ENCODE data around the gene MUC4.
"Not testable (repeated sequence)": the region's sequence is repeated elsewhere in the genome, so short reads cannot be mapped to it uniquely, and the experiment has no call there.

Gene MUC4

DNA sequence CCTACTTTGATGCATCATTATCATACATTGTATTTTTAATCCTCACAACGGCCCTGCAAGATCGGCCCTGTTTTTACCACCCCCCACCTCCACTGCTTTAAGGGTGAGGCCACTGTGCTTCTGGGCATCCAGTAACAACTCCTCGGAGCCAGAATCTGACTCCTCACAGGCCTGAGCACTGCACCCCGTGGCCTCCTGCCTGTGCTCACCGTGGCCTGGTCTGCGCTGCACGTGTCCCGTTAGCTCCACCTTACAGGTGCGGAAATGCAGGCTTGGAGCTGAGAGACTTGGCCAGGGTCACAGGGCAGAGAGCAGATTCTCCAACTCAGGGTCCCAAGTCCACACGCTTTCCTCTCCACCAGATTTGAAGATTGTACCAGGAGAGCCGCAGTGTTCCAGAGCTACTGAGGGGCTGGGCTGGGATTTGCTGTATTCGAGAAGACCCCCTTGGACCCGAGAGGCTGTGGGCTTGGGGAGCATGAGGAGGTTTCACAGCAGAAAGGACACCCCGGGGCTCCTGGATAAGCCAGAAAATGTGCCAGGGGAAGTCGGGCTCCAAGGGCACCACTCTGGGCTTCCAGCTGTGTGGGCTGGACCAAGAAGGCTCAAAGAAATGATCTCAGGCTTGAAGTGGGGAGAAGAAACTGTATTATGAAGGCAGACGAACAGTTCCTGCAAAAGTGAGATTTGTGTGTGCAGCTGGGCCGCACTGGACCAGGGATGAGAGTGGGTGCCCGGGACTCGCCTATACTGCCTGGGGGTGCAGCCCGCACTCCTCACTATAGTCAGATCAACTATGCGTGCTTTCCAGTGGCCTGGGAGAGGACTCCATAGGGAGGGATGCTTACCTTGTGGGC, 89.4 kb downstream of the MUC4 start:
- CTCF ChIA-PET; DNase-seq (ENCODE audit: extremely low spot score); POLR2A ChIA-PET: not testable (repeated sequence)

- POLR2A ChIA-PET: interaction anchor here (0.6 kb wide), 1 partner anchor 9 kb away, joined by 3 read pairs; no protein-coding TSS in a partner anchor
- peak; percentile 7 for DNase-seq (ENCODE audit: extremely low spot score)
Observed at GRCh38 chr3:195720831-195721506, 90.8 kb downstream of the MUC4 start, which contains the start of gene MUC20. MUC20 (plus strand) TSS chr3:195720978; CDS start chr3:195721008, 30 bp downstream.

GRCh38 chr3:195719514-195720254, 92.0 kb downstream of the MUC4 start:
- POLR2A ChIA-PET: interaction anchor here (0.7 kb wide), 1 partner anchor 236 kb away, joined by 5 read pairs; no protein-coding TSS in a partner anchor
- CTCF ChIA-PET: interaction anchor here (1.1 to 2.8 kb wide), 4 partner anchors 11 to 131 kb away, joined by 4 to 10 read pairs (median 6); no protein-coding TSS in a partner anchor
- DNase-seq (ENCODE audit: extremely low spot score): not testable (repeated sequence)

More at GRCh38 chr3:195720831-195721506, 90.8 kb downstream of the MUC4 start, which contains the start of gene MUC20:
- CTCF ChIA-PET: interaction anchor here (1.1 to 1.5 kb wide), 2 partner anchors 13 to 130 kb away, joined by 5 to 6 read pairs; no protein-coding TSS in a partner anchor

- TF ChIP-seq, protein P1, sequence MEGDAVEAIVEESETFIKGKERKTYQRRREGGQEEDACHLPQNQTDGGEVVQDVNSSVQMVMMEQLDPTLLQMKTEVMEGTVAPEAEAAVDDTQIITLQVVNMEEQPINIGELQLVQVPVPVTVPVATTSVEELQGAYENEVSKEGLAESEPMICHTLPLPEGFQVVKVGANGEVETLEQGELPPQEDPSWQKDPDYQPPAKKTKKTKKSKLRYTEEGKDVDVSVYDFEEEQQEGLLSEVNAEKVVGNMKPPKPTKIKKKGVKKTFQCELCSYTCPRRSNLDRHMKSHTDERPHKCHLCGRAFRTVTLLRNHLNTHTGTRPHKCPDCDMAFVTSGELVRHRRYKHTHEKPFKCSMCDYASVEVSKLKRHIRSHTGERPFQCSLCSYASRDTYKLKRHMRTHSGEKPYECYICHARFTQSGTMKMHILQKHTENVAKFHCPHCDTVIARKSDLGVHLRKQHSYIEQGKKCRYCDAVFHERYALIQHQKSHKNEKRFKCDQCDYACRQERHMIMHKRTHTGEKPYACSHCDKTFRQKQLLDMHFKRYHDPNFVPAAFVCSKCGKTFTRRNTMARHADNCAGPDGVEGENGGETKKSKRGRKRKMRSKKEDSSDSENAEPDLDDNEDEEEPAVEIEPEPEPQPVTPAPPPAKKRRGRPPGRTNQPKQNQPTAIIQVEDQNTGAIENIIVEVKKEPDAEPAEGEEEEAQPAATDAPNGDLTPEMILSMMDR (IDR thresholded peaks at IDR 0.05; ENCODE audit: control extremely low read depth, extremely low read depth, low read depth, missing control alignments): no peak
- POLR2A ChIA-PET: interaction anchor here (0.7 kb wide), 1 partner anchor 237 kb away, joined by 5 read pairs; no protein-coding TSS in a partner anchor
- CTCF ChIA-PET: interaction anchor here (1.1 to 2.8 kb wide), 5 partner anchors 10 to 197 kb away, joined by 3 to 10 read pairs (median 3); no protein-coding TSS in a partner anchor
- DNase-seq (ENCODE audit: extremely low spot score): no peak
Observed at GRCh38 chr3:195718477-195718984, 93.2 kb downstream of the MUC4 start.

GRCh38 chr3:195717852-195718476, 93.8 kb downstream of the MUC4 start:
- ChIA-PET CTCF (interaction anchor here (1.1 to 2.8 kb wide), 5 partner anchors 10 to 197 kb away, joined by 3 to 10 read pairs (median 3); no protein-coding TSS in a partner anchor), POLR2A (no interaction called here)
- no peak for DNase-seq (ENCODE audit: extremely low spot score)
- TF ChIP-seq, protein P1 (IDR thresholded peaks at IDR 0.05; ENCODE audit: control extremely low read depth, extremely low read depth, low read depth, missing control alignments): no peak

- ChIA-PET CTCF (interaction anchor here (1.0 to 2.8 kb wide), 7 partner anchors 9 to 198 kb away, joined by 3 to 10 read pairs (median 3); no protein-coding TSS in a partner anchor), POLR2A (no interaction called here)
- TF ChIP-seq, protein P1 (IDR thresholded peaks at IDR 0.05; ENCODE audit: control extremely low read depth, extremely low read depth, low read depth, missing control alignments): no peak
- DNase-seq (ENCODE audit: extremely low spot score): no peak
Observed at GRCh38 chr3:195717416-195717815, 94.3 kb downstream of the MUC4 start.

GRCh38 chr3:195715583-195716266, 96.0 kb downstream of the MUC4 start:
- POLR2A ChIA-PET: no interaction called here
- TF ChIP-seq, protein P1 (IDR thresholded peaks at IDR 0.05; ENCODE audit: control extremely low read depth, extremely low read depth, low read depth, missing control alignments): no peak
- DNase-seq (ENCODE audit: extremely low spot score): no peak
- CTCF ChIA-PET: interaction anchor here (1.2 to 1.7 kb wide), 3 partner anchors 12 to 135 kb away, joined by 3 to 5 read pairs (median 4); no protein-coding TSS in a partner anchor

Measured in GM10248 (cell line).